H1 (cell line): ENCODE measurements around the gene EAF2.

ENCODE experiments used
- ATF3 ChIP-seq: IDR thresholded peaks from 2 replicates; pipeline ENCODE4 v1.6.1; 2011; ENCODE audit warnings: low read depth, mild to moderate bottlenecking, low read length; ENCODE audit not compliant: insufficient read depth
- CHD1 ChIP-seq: IDR thresholded peaks from 2 replicates; pipeline ENCODE4 v1.6.1; 2012; ENCODE audit warnings: low read depth, low read length, improper control_type of control experiment
- CTCF ChIP-seq, 3 experiments: IDR thresholded peaks; 1 replicate in 2 of 3; 2 replicates in 1 of 3; pipeline versions ENCODE4 v1.5.1 to v1.6.1; 2011; ENCODE audit warnings: low read length in 3 of 3, mild to moderate bottlenecking in 3 of 3, inconsistent platforms in 2 of 3, low read depth in 1 of 3, moderate library complexity in 1 of 3; ENCODE audit not compliant: insufficient read depth in 1 of 3; ENCODE audit errors: control extremely low read depth in 1 of 3
- MAFK ChIP-seq: IDR thresholded peaks from 2 replicates; pipeline ENCODE4 v1.6.1; 2012; ENCODE audit warnings: low read depth, mild to moderate bottlenecking, improper control_type of control experiment, low read length
- POLR2A ChIP-seq, 2 experiments: IDR thresholded peaks; 1 replicate in 1 of 2; 2 replicates in 1 of 2; pipeline ENCODE4 v1.6.1; 2011; ENCODE audit warnings: low read depth in 2 of 2, low read length in 2 of 2, mild to moderate bottlenecking in 2 of 2; ENCODE audit errors: control extremely low read depth in 1 of 2
- RAD21 ChIP-seq, 2 experiments: IDR thresholded peaks in 1 of 2; conservative IDR thresholded peaks in 1 of 2; 2 replicates each; pipeline ENCODE4 v1.6.1; 2011; ENCODE audit warnings: low read depth in 2 of 2, low read length in 2 of 2, improper control_type of control experiment in 1 of 2, inconsistent platforms in 1 of 2, mild to moderate bottlenecking in 1 of 2, moderate library complexity in 1 of 2
- RXRA ChIP-seq: IDR thresholded peaks from 2 replicates; pipeline ENCODE4 v1.6.1; 2011; ENCODE audit warnings: low read depth, mild to moderate bottlenecking, low read length, moderate library complexity; ENCODE audit not compliant: insufficient read depth
- SP1 ChIP-seq: IDR thresholded peaks from 2 replicates; pipeline ENCODE4 v1.6.1; 2011; ENCODE audit warnings: low read depth, low read length
- USF2 ChIP-seq: IDR thresholded peaks from 2 replicates; pipeline ENCODE4 v1.6.1; 2011; ENCODE audit warnings: low read length, improper control_type of control experiment
- ZNF274 ChIP-seq: IDR thresholded peaks from 2 replicates; pipeline ENCODE4 v1.7.0; 2012; ENCODE audit warnings: low read length, borderline replicate concordance; ENCODE audit errors: extremely low read depth

- TF ChIP-seq RXRA = no peak
- TF ChIP-seq RAD21 (IDR thresholded peaks at IDR 0.05 in 1 of 2, conservative IDR thresholded peaks at IDR 0.05 in 1 of 2; ENCODE audit: low read depth in 2 of 2, low read length in 2 of 2) = peak in 1 of 2 experiments; percentile 2; a peak in 1 of 4 replicates
- TF ChIP-seq CHD1 = no peak
- no peak for TF ChIP-seq CTCF (IDR thresholded peaks at IDR 0.05; ENCODE audit: control extremely low read depth in 1 of 3, insufficient read depth in 1 of 3, low read depth in 1 of 3, low read length in 3 of 3)
- TF ChIP-seq ZNF274 = no peak
- TF ChIP-seq USF2 = no peak
- TF ChIP-seq ATF3 = no peak
- no peak for TF ChIP-seq MAFK
- TF ChIP-seq SP1 = peak; percentile 86
- TF ChIP-seq POLR2A (IDR thresholded peaks at IDR 0.05; ENCODE audit: control extremely low read depth in 1 of 2, low read depth in 2 of 2, low read length in 2 of 2) = peak; percentile 71 to 79
Measured at GRCh38 chr3:121834671-121835464, at the start of gene EAF2, which contains the start of gene IQCB1.
